ENCODE measurements around the gene FAM135A. TPM values are rescaled to one million over a fixed set of nuclear protein-coding genes. Genes with fewer than 3 reads are reported as not detected.
"Not testable (repeated sequence)": the region's sequence is repeated elsewhere in the genome, so short reads cannot be mapped to it uniquely, and the experiment has no call there.

Gene FAM135A
- total RNA-seq, 2 experiments from 2014 or later: 7.5 to 7.9 TPM

DNA sequence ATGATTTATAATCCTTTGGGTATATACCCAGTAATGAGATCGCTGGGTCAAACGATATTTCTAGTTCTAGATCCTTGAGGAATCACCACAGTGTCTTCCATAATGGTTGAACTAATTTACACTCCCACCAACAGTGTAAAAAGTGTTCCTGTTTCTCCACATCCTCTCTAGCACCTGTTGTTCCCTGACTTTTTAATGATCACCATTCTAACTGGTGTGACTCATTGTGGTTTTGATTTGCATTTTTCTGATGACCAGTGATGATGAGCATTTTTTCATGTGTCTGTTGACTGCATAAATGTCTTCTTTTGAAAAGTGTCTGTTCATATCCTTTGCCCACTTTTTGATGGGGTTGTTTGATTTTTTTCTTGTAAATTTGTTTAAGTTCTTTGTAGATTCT lies 40.6 kb downstream of the FAM135A start:
- ATAC-seq (ENCODE audit: low read depth); H3K4me1 Mint-ChIP-seq; H3K9me3 Mint-ChIP-seq; DNase-seq; H3K4me3 Mint-ChIP-seq; POLR2A ChIA-PET; H3K27ac Mint-ChIP-seq; H3K27me3 Mint-ChIP-seq: not testable (repeated sequence)
- peaks cover 16% of the 10 kb centered on the region for H3K36me3 Mint-ChIP-seq

DNA sequence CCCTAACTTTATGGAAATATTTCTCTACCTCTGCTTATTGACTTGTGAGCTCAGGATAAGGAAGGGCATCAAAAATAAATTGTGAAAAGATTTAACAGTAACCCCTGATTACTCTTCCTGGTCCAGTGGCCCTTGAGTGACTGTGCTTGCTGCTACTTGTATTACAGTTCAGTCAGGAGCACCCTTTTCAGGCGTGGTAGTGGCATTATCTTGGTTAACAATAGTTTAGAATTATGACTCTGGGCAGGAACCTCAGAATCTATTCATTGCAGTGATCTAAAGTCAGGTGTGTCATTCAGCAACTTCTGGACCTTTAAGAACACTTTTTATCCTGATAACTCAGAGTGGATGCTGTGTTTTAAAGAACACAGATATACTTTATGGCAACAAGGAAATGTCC lies 43.4 kb downstream of the FAM135A start:
- Mint-ChIP-seq H3K4me3 (no peak overlapping the region), H3K27me3 (no peaks in the 10 kb centered on the region), H3K9me3 (peaks cover 2% of the 10 kb centered on the region), H3K4me1 (peaks cover 1% of the 10 kb centered on the region), H3K27ac (no peak overlapping the region), H3K36me3 (peaks cover 14% of the 10 kb centered on the region)
- DNase-seq: no peak
- POLR2A ChIA-PET: no interaction called here
- ATAC-seq (ENCODE audit: low read depth): no peak

DNA sequence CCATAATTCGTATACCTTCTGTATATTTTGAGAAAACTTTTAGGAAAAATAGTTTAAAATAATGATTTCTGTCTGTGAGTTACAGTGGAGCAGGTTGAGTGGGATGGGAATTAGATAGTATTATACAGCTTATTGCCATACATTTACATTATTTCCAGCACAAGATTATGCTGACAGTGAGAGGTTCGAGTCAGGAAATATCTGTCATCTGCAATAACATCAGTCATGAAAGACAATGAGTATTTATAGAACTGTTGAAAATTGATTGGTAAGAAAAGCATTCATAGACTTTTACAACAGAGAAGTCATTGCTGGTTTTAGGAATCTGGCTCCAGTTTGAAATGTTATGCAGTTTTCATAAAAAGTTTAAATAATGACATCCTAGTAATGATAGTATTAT lies 45.9 kb downstream of the FAM135A start:
- H3K4me1 Mint-ChIP-seq: no peaks in the 10 kb centered on the region
- POLR2A ChIA-PET: no interaction called here
- H3K27me3 Mint-ChIP-seq: no peaks in the 10 kb centered on the region
- H3K36me3 Mint-ChIP-seq: peaks cover 5% of the 10 kb centered on the region
- DNase-seq (no peak), ATAC-seq (ENCODE audit: low read depth) (no peak)
- H3K9me3 Mint-ChIP-seq: peaks cover 2% of the 10 kb centered on the region
- no peak overlapping the region for H3K27ac Mint-ChIP-seq
- H3K4me3 Mint-ChIP-seq: no peak overlapping the region

DNA sequence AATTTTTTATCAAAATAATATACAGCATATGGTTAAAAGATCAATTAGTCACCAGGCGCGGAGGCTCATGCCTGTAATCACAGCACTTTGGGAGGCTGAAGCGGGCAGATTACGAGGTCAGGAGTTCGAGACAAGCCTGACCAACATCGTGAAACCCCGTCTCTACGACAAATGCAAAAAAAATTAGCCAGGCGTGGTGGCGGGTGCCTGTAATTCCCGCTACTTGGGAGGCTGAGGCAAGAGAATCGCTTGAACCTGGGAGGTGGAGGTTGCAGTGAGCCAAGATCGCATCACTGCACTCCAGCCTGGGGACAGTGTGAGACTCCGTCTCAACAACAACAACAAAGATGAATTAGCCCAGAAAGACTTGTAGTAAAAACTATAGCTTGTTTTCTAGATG lies 46.4 kb downstream of the FAM135A start:
- H3K9me3 Mint-ChIP-seq; H3K4me1 Mint-ChIP-seq; DNase-seq; POLR2A ChIA-PET; H3K36me3 Mint-ChIP-seq; H3K27ac Mint-ChIP-seq; H3K27me3 Mint-ChIP-seq; H3K4me3 Mint-ChIP-seq; ATAC-seq (ENCODE audit: low read depth): not testable (repeated sequence)

DNA sequence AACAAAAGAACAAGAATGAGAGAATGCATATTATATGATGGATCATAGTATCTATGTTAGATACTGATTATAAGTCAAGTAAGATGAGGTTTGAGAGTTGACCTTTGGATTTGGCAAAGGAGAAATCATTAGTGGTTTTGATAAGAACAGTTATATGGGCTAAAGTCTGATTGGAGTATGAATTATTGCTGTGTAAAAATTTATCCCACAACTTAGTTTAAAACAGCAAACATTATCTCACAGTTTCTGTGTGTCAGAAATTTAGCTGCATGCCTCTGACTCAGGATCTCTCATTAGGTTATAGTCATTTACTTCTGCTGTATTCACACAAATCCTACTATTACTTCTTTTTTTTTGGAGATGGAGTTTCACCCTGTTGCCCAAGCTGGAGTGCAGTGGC lies 56.7 kb downstream of the FAM135A start:
- POLR2A ChIA-PET: no interaction called here
- peaks cover 19% of the 10 kb centered on the region for H3K36me3 Mint-ChIP-seq
- no peak for ATAC-seq (ENCODE audit: low read depth)
- DNase-seq: no peak
- H3K4me3 Mint-ChIP-seq: no peak overlapping the region
- no peaks in the 10 kb centered on the region for H3K27me3 Mint-ChIP-seq
- no peaks in the 10 kb centered on the region for H3K4me1 Mint-ChIP-seq
- H3K9me3 Mint-ChIP-seq: no peaks in the 10 kb centered on the region
- no peak overlapping the region for H3K27ac Mint-ChIP-seq

DNA sequence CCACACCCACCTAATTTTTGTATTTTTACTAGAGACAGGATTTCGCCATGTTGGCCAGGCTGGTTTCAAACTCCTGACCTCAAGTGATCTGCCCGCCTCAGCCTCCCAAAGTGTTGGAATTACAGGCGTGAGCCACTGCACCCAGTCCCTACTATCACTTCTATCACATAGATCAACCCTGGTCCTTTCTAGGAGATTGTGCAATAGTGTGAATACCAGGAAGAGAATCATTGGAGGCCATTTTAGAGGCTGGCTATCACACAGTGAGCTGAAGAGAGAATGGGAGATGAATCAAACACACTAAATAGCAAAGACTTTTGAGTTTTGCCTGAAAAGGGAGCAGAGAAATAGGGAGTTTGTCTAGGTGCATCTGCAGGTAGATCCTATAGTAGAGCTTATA lies 57.2 kb downstream of the FAM135A start:
- DNase-seq; H3K27ac Mint-ChIP-seq; POLR2A ChIA-PET; H3K4me1 Mint-ChIP-seq; H3K9me3 Mint-ChIP-seq; H3K4me3 Mint-ChIP-seq; H3K27me3 Mint-ChIP-seq; ATAC-seq (ENCODE audit: low read depth): not testable (repeated sequence)
- peaks cover 19% of the 10 kb centered on the region for H3K36me3 Mint-ChIP-seq

DNA sequence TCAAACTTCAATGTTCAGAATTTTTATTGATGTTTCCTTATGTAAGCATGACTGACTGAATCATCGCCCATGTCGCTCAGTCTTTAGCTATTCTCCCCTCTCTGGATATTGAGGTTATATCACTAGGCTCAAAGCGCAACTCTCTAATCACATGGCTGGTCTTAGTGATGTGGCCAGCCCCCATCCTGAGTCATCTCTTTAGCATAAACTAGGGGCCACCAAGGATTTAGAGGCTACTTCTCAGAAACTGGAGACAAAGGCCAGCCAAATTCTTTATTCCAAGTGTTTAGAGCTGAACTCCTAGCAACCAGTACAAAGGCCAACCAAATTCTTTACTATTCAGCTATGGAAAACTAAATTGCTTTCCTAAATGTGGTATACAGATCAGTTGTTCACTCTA lies 61.4 kb downstream of the FAM135A start:
- peaks cover 31% of the 10 kb centered on the region for H3K36me3 Mint-ChIP-seq
- POLR2A ChIA-PET: interaction anchor here (0.5 kb wide), 1 partner anchor 100 kb away, joined by 3 read pairs; no protein-coding TSS in a partner anchor
- no peak for ATAC-seq (ENCODE audit: low read depth)
- no peaks in the 10 kb centered on the region for H3K4me1 Mint-ChIP-seq
- H3K27ac Mint-ChIP-seq: no peak overlapping the region
- peaks cover 4% of the 10 kb centered on the region for H3K9me3 Mint-ChIP-seq
- no peak for DNase-seq
- H3K4me3 Mint-ChIP-seq: no peak overlapping the region
- H3K27me3 Mint-ChIP-seq: no peaks in the 10 kb centered on the region

DNA sequence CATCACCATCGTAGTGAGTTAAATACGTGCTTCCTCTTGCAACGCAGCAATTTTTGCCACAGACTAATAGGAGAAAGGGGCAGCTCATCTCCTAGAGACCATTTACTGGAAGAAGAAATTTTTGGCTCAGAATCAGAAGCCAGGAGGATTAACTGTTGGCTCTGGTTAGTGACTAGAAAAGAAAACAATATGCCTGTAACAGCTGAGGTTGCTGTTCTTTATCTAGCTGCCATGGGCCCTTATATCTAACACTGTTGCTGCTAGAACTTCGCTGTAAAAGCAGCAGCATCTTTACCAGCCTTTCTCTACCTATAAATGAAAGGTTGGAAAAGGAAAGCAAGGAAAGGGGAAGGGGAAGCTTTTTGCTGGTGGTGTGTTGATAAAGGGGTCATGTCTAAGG lies 65.9 kb downstream of the FAM135A start:
- POLR2A ChIA-PET: no interaction called here
- H3K36me3 Mint-ChIP-seq: peaks cover 20% of the 10 kb centered on the region
- no peak overlapping the region for H3K4me3 Mint-ChIP-seq
- H3K27ac Mint-ChIP-seq: no peak overlapping the region
- ATAC-seq (ENCODE audit: low read depth) (no peak), DNase-seq (no peak)
- H3K9me3 Mint-ChIP-seq: peaks cover 4% of the 10 kb centered on the region
- no peaks in the 10 kb centered on the region for H3K27me3 Mint-ChIP-seq
- no peaks in the 10 kb centered on the region for H3K4me1 Mint-ChIP-seq

DNA sequence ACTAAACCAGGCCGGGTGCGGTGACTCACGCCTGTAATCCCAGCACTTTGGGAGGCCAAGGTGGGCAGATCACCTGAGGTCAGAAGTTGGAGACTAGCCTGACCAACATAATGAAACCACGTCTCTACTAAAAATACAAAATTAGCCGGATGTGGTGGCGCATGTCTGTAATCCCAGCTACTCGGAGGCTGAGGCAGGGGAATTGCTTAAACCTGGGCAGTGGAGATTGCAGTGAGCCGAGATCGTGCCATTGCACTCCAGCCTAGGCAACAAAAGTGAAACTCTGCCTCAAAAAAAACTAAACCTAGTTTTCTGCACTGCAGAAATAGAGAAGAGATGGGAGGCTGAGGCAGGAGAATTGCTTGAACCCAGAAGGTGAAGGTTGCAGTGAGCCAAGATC lies 73.3 kb downstream of the FAM135A start:
- H3K9me3 Mint-ChIP-seq; H3K27me3 Mint-ChIP-seq; H3K4me1 Mint-ChIP-seq; H3K4me3 Mint-ChIP-seq; DNase-seq; H3K27ac Mint-ChIP-seq; ATAC-seq (ENCODE audit: low read depth); POLR2A ChIA-PET; H3K36me3 Mint-ChIP-seq: not testable (repeated sequence)

DNA sequence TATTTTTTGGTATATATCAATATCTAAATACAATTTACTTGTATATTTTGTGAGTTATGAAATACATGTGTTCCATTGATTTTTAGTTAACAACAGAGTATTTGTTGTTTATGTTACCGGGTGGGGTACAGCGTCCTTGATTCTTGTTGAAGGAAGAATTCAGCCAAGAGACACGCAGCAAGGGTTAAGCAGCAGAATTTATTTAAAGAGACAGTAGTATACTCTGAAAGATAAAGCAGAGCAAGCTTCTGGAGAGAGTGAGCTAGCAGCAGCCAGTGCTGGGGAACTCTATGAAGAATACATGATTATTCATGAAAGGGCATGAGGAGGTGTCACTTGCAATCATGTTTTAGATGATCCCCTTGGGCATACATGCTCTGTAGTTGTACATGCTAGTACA lies 76.1 kb downstream of the FAM135A start:
- Mint-ChIP-seq H3K36me3 (no peaks in the 10 kb centered on the region), H3K9me3 (no peaks in the 10 kb centered on the region), H3K4me3 (no peak overlapping the region), H3K27me3 (no peaks in the 10 kb centered on the region), H3K4me1 (no peaks in the 10 kb centered on the region), H3K27ac (no peak overlapping the region)
- ATAC-seq (ENCODE audit: low read depth) (no peak), DNase-seq (no peak)
- POLR2A ChIA-PET: no interaction called here

DNA sequence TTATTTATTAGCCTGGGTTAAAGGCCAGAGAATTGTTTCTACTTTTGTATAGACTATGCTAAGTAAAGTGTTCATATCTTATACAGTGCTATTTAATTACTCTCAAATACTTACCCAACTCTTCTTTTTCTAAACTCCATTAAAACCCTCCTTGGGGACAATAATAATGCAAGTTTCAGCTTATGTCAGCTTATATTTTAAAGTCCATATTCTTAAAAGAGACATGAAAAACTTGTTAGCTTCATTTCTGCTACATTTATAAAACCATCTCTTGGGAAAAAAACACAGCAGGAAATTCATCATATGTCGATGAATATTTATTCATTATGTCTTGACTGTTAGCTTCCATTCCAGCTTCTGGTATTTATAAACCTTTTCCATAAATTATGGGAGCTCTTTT lies 81.5 kb downstream of the FAM135A start:
- DNase-seq: no peak
- Mint-ChIP-seq H3K4me3 (no peak overlapping the region), H3K27ac (no peak overlapping the region), H3K4me1 (no peaks in the 10 kb centered on the region), H3K27me3 (no peaks in the 10 kb centered on the region), H3K36me3 (peaks cover 7% of the 10 kb centered on the region), H3K9me3 (peaks cover 12% of the 10 kb centered on the region)
- POLR2A ChIA-PET: no interaction called here
- ATAC-seq (ENCODE audit: low read depth): no peak

DNA sequence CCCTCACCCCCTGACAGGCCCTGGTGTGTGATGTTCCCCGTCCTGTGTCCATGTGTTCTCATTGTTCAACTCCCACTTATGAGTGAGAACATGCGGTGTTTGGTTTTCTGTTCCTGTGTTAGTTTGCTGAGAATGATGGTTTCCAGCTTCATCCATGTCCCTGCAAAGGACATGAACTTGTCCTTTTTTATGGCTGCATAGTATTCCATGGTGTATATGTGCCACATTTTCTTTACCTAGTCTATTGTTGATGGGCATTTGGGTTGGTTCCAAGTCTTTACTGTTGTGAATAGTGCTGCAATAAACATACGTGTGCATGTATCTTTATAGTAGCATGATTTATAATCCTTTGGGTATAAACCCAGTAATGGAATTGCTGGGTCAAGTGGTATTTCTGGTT lies 82.5 kb downstream of the FAM135A start:
- H3K27me3 Mint-ChIP-seq; H3K27ac Mint-ChIP-seq; H3K4me1 Mint-ChIP-seq; POLR2A ChIA-PET; ATAC-seq (ENCODE audit: low read depth); DNase-seq; H3K4me3 Mint-ChIP-seq: not testable (repeated sequence)
- Mint-ChIP-seq H3K9me3 (peaks cover 15% of the 10 kb centered on the region), H3K36me3 (peaks cover 13% of the 10 kb centered on the region)

DNA sequence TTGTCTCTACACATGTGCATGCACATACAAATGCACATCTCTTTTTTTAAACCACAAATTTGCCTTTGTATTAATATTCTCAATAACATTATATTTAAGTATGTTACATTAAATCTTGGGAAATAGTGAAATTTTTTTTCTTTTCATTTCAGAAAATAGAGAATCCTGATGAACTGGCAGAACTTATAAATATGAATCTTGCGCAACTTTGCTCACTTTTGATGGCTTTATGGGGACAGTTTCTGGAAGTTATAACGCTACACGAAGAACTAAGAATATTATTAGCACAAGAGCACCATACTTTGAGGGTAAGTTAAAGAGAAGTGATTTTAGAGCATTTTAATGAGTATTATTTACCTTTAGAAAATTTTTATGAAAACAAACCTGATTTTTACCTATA lies 89.2 kb downstream of the FAM135A start:
- POLR2A ChIA-PET: no interaction called here
- DNase-seq: no peak
- no peaks in the 10 kb centered on the region for H3K4me1 Mint-ChIP-seq
- ATAC-seq (ENCODE audit: low read depth): no peak
- no peak overlapping the region for H3K4me3 Mint-ChIP-seq
- no peaks in the 10 kb centered on the region for H3K27me3 Mint-ChIP-seq
- H3K36me3 Mint-ChIP-seq: peaks cover 42% of the 10 kb centered on the region
- no peak overlapping the region for H3K27ac Mint-ChIP-seq
- peaks cover 16% of the 10 kb centered on the region for H3K9me3 Mint-ChIP-seq

DNA sequence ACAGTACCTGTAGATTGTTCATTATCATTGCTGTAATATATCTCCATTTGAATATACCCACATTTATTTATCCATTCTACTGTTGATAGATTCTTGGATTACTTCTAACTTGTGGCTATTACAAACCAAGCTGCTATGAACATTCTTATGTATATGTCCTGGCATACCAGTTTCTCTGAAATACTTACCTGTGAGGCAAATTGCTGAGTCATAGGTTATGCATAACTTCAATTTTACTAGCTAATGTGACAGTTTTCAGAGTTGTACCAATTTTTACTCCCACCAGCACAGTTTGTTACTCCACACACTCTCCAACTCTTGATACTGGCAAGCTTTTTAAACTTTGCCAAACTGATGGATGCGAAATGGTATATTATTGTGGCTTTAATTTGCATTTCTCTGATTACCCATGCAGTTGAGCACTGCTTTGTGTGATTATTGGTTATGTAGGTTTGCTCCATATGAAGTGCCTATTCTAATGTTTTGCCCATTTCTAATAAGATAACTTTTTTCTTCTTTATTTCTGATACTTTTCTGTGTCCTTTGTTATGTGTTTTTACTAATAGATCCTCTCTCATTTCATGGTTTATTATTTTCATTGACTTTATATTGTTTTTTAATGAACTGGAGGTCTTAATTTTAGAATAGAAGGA lies 90.6 kb downstream of the FAM135A start:
- ATAC-seq (ENCODE audit: low read depth): no peak
- no peak for DNase-seq
- POLR2A ChIA-PET: no interaction called here
- no peak overlapping the region for H3K27ac Mint-ChIP-seq
- H3K4me3 Mint-ChIP-seq: no peak overlapping the region
- H3K27me3 Mint-ChIP-seq: no peaks in the 10 kb centered on the region
- H3K4me1 Mint-ChIP-seq: no peaks in the 10 kb centered on the region
- H3K36me3 Mint-ChIP-seq: peaks cover 37% of the 10 kb centered on the region
- peaks cover 8% of the 10 kb centered on the region for H3K9me3 Mint-ChIP-seq

DNA sequence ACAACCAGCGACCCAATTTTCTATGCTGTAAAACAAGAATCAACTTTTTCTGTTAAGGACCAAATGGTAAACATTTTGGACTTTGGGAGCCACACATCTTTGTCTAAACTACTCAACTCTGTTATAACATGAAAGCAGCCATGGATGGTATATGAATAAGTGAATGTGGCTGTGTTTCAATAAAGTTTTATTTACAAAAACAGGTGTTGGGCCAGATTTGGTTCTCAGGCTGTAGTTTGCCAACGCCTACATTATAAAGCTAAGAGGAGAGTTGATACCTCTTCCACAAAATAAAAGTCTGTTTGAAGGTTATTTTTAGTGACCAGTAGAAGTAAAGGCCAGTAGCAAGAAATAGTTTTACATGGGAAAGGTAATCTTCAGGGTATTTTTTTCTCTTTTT lies 93.0 kb downstream of the FAM135A start:
- peaks cover 5% of the 10 kb centered on the region for H3K9me3 Mint-ChIP-seq
- no peaks in the 10 kb centered on the region for H3K27me3 Mint-ChIP-seq
- H3K4me1 Mint-ChIP-seq: no peaks in the 10 kb centered on the region
- H3K27ac Mint-ChIP-seq: no peak overlapping the region
- H3K36me3 Mint-ChIP-seq: peaks cover 29% of the 10 kb centered on the region
- ATAC-seq (ENCODE audit: low read depth) (no peak), DNase-seq (no peak)
- POLR2A ChIA-PET: no interaction called here
- no peak overlapping the region for H3K4me3 Mint-ChIP-seq

All from activated naive CD8-positive, alpha-beta T cell treated with anti-CD3 and anti-CD28 coated beads, Interleukin-2, amount 10 ng/mL, durations not matched to agents 7 days and 5 days (primary cell).